HG02973 (cell line): Measurements from ENCODE around the gene TEX54.
A peak's percentile ranks its signal among the peaks of the same experiment; 100 is the strongest.
"Not testable (repeated sequence)": the region's sequence is repeated elsewhere in the genome, so short reads cannot be mapped to it uniquely, and the experiment has no call there.

ENCODE experiments used
- ATAC-seq: cut with Tn5 transposase; IDR thresholded peaks from one replicate; pipeline ENCODE4 v1.9.1; 2021; ENCODE audit warnings: moderate library complexity; ENCODE audit not compliant: unreplicated experiment

TEX54 gene

GRCh38 chr11:62855571-62856332 lies 23.1 kb upstream of the TEX54 start:
- peak; percentile 79 for ATAC-seq

- no peak for ATAC-seq
Observed at GRCh38 chr11:62854825-62855570, 22.4 kb upstream of the TEX54 start.

GRCh38 chr11:62854013-62854824 lies 21.6 kb upstream of the TEX54 start:
- ATAC-seq = no peak

- ATAC-seq = no peak
Observed at GRCh38 chr11:62853279-62853965, 20.8 kb upstream of the TEX54 start.

DNA sequence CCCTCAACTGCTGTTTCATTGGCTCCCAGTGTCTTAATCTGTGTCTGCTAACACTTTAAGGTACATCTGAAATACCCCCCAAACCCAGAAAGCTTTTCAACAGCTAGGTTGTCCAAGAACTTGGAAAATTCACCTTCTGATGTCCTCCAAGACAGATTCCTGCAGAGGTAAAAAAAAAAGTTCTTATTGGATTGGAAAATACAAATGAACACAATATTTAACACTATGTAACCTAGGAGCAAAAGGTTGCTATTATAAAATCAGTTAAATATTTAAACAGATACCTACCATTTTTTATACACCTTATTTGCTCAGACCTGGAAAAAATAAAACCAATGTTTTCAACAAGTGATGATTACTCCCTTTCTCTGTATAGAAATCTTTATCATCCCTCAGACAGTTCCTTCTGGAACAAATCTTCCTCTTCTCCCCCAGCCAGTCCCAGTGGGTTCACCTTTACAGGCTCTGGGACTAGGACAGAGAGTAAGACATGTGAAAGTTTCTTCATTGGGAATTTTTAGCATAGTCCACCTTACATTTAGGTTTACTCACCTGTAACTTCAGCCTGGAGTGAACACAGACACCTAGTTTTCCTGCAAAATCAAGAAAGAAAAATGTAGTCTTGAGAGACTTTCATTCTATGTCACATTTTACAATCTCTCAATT lies 20.0 kb upstream of the TEX54 start:
- no peak for ATAC-seq

GRCh38 chr11:62851807-62852522 lies 19.3 kb upstream of the TEX54 start:
- ATAC-seq = no peak

GRCh38 chr11:62850911-62851806 lies 18.5 kb upstream of the TEX54 start:
- no peak for ATAC-seq

DNA sequence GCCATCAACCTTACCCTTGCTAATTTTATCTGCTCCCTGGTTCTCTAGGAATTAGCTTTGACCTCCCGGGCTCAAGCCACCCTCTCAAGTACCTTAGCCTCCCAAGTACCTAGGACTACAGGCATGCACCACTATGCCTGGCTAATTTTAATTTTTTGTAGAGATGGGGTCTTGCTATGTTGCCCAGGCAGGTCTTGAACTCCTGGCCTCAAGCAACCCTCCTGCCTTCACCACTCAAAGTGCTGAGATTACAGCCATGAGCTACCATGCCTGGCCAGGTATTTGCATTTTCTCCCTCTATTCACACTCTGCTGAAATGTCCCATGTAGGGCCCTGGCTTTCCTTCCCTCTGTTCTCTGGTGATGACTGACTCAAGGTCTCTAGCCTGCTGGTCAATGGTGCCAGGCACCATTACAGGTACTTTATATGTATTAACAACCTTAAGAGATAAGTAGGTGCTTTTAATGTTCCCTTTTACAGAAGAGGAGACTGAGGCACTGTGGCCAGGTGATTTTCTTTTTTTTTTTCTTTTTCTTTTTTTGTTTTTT lies 15.2 kb upstream of the TEX54 start:
- no peak for ATAC-seq

DNA sequence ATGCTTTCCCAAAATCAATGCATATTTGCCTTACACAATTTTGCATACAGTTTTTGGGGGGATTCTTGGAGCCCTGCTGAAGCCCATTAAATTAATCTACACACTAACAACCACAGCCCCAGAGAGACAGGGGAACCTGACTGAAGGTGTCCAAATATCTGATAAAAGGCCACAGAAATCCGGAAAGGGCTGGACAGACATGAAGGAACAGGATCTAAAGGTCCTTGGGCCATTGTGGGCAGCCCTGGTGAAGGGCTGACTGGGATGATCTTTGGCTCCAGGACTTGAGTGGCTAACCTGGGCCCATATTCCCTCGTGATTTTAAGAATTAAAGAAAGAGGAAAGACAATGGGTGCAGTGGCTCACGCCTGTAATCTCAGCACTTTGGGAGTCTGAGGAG lies 13.5 kb upstream of the TEX54 start:
- no peak for ATAC-seq

GRCh38 chr11:62844154-62844553 lies 11.5 kb upstream of the TEX54 start:
- ATAC-seq = no peak

DNA sequence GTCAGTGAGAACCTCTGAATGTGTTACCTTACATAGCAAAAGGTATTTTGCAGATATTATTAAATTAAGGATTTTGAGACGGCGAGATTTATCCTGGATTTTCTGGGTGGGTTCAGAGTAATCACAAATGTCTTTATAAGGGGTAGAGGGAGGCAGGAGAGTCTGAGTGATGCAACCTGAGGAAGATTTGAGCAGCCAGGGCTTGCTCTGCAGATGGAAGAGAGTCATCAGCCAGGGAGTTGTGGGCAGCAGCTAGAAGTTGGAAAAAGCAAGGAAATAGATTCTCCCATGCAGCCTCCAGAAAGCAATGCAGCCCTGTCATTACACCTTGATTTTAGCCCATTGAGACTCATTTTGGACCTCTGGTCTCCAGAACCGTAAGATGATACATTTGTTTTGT lies 10.8 kb upstream of the TEX54 start:
- no peak for ATAC-seq

- not testable (repeated sequence) for ATAC-seq
Observed at GRCh38 chr11:62842891-62843290, 10.2 kb upstream of the TEX54 start.

DNA sequence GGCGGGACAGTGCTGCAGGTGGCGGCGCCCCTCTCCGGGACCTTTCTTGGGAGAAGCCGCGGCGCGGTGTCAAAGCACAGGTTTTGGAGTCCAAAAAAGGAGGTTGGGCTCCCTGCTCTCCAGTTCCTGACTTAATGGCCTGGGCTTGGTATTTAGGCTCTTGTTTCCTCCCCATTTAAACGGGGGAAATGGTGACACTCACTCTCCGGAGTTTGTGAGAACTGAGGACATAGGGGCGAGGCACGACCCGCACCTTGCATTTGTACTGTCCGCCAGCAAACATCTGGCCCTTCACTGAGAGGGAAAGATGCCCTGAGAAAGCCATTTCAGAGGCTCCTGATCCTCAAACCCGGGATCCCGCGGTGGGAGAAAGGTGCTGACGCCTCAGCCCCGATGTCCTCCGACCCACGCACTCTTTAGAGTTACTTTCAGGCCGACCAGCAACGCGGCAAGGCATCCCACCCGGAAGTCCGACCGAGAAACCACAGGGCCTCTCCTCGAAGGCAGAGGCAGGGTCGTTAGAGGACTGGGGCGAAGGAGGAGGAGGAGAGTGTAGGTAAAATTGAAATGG lies 9.6 kb upstream of the TEX54 start:
- ATAC-seq = no peak

DNA sequence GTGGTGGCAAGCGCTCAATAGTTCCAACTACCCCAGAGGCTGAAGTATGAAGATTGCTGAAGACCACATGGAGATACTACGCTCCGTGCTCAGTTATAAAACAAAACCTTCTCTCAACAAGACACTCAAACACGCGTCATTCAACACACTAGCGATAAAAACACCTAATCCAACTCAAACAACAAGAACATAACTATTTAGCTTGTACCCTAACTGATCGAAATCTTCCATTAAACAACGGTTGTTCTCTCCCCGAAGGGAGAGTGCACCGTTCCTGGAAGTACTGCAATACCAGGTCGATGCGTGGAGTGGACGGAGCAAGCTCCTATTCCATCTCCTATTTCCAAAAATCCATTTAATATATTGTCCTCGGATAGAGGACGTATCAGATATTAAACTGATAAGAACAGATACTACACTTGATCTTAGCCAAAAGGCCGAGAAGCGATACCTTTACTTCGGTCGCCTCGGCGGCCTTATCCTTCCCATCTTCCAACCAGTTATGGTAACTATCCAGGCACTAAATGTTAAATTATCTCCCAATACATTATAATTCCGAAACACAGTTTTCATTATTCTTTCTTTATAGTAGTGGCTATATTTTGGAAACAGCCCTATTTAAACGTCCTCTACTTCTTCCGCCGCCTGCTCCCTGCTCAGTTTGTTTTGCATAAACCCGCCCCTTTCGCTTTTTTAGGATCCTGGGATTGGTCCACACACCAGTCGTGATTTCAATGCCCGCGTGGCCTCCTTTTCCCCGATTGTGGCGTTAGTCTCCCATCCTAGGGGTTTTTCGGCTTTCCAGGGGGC lies 8.9 kb upstream of the TEX54 start:
- peak; percentile 45 for ATAC-seq

- not testable (repeated sequence) for ATAC-seq
Observed at GRCh38 chr11:62840721-62841360, 8.2 kb upstream of the TEX54 start.

GRCh38 chr11:62839050-62839945 lies 6.7 kb upstream of the TEX54 start, which contains the start of gene WDR74:
Gene WDR74 (minus strand): TSS chr11:62839590. CDS start chr11:62839570, 20 bp downstream.
- peak; percentile 41 for ATAC-seq
